HG03469 (cell line): Measurements from ENCODE around the gene APEX1.
A peak's percentile ranks its signal among the peaks of the same experiment; 100 is the strongest.
"Not testable (repeated sequence)": the region's sequence is repeated elsewhere in the genome, so short reads cannot be mapped to it uniquely, and the experiment has no call there.

Experiments used
- ATAC-seq: cut with Tn5 transposase; IDR thresholded peaks from one replicate; pipeline ENCODE4 v1.9.1; 2021; ENCODE audit warnings: mild to moderate bottlenecking, moderate library complexity, moderate number of reproducible peaks; ENCODE audit not compliant: unreplicated experiment

The APEX1 gene

DNA sequence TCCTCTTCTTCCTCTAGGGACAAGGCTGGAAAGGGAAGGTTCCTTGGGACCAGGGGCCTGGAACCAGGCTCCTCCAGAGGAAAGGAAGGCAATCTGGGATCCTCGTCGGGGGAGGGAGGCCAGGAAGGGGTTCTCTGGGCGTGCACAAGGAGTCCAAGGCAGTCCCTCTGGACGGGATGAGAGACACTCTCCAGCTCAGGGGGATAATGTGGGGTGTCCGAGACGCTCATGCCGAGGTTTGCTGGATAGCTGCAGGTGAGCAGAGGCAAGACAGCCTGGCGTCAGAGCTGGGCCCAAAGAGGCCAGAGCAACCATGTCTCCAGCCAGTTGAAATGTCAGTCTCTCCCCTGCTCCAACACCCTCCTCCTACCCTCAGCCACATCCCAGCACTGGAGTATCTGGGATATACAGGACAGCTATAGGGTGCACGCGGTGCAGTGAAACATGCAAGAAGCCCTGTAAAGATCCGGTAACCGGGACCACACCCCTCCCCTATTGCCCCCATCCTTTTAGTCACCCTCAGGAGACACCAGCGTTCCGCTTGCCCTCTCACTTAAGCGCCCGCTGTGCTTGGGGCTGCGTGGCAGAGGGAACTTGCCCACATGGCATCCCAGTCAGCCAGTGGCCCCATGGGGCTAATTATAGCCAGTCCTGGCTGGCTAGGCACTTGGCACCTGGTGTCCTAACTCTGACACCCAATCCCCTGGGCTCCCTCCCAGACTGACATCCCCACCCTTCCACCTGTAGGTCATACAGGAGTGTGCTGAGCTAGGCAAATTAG lies 19.3 kb upstream of the APEX1 start, which contains the start of gene KLHL33:
Gene KLHL33 (minus strand): TSS at position 585 of the 781 bp plus-strand sequence. CDS start 355 bp downstream, at position 230.
- ATAC-seq: no peak

GRCh38 chr14:20436363-20436755 lies 18.7 kb upstream of the APEX1 start:
- no peak for ATAC-seq

- ATAC-seq: no peak
These were observed 16.4 kb upstream of the APEX1 start for GRCh38 chr14:20438664-20439063.

DNA sequence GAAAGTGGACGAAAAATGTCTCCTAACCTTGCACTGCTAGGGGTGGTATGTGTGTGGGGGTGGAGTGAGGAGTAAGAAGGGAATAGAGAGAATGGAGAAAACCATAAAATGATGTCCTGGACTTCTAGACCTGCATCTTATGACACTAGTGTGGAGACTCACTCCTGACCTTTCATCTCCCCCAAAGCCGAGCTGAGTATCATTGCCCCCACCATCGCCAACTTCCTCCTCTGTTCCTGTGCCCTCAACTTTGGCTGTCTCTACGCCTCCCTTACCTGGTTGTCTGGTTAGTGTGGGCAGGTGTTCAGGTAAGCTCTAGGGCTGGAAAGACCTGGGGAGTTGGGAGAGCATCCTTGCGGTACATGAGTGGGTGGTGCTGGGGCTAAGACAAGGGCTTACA lies 14.6 kb upstream of the APEX1 start:
- no peak for ATAC-seq

- ATAC-seq: no peak
These were observed 14.1 kb upstream of the APEX1 start for GRCh38 chr14:20440882-20441281.

DNA sequence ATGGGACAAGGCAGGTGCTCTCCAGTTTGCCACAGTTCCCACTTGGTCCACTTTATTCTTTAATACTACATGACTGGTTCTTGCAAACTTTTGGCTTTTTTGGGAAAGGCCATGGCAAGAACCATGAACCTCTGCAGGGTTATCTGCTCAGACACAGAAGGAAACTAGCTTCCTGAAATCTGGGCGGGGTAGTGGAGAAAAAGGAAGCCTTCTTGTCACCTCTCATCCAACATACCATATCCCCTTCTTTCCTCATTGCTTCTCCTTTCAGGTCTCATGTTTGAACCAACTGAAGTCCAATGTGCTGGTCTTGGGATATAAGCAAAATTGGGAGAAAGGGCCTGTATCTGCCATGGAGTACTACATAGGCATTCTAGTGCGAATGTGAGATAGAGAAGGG lies 13.6 kb upstream of the APEX1 start:
- ATAC-seq: no peak

- ATAC-seq: not testable (repeated sequence)
These were observed 11.4 kb upstream of the APEX1 start for GRCh38 chr14:20443650-20444049.

- ATAC-seq: no peak
These were observed 8.1 kb upstream of the APEX1 start for GRCh38 chr14:20446889-20447288.

DNA sequence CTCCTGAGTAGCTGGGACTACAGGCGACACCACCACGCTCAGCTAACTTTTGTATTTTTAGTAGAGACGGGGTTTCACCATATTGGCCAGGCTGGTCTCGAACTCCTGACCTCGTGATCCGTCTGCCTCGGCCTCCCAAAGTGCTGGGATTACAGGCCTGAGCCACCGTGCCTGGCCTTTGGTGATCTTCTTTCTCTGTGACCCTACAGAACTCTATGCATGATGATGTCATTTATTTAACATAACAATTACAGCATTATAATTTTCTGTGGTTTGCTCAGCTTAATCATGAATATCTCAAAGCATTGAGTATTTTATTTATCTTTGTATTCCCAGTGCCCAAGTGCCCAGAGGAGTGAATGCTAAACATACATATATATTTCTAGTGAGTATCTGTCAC lies 2.2 kb upstream of the APEX1 start:
- not testable (repeated sequence) for ATAC-seq

- ATAC-seq: peak; percentile 20
These were observed 602 bp downstream of the APEX1 start for GRCh38 chr14:20455355-20456300.

DNA sequence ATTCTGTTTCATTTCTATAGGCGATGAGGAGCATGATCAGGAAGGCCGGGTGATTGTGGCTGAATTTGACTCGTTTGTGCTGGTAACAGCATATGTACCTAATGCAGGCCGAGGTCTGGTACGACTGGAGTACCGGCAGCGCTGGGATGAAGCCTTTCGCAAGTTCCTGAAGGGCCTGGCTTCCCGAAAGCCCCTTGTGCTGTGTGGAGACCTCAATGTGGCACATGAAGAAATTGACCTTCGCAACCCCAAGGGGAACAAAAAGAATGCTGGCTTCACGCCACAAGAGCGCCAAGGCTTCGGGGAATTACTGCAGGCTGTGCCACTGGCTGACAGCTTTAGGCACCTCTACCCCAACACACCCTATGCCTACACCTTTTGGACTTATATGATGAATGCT lies 1.9 kb downstream of the APEX1 start:
- ATAC-seq: no peak

GRCh38 chr14:20458031-20458789 lies 3.2 kb downstream of the APEX1 start:
- no peak for ATAC-seq

GRCh38 chr14:20460458-20461224 lies 5.6 kb downstream of the APEX1 start:
- no peak for ATAC-seq

DNA sequence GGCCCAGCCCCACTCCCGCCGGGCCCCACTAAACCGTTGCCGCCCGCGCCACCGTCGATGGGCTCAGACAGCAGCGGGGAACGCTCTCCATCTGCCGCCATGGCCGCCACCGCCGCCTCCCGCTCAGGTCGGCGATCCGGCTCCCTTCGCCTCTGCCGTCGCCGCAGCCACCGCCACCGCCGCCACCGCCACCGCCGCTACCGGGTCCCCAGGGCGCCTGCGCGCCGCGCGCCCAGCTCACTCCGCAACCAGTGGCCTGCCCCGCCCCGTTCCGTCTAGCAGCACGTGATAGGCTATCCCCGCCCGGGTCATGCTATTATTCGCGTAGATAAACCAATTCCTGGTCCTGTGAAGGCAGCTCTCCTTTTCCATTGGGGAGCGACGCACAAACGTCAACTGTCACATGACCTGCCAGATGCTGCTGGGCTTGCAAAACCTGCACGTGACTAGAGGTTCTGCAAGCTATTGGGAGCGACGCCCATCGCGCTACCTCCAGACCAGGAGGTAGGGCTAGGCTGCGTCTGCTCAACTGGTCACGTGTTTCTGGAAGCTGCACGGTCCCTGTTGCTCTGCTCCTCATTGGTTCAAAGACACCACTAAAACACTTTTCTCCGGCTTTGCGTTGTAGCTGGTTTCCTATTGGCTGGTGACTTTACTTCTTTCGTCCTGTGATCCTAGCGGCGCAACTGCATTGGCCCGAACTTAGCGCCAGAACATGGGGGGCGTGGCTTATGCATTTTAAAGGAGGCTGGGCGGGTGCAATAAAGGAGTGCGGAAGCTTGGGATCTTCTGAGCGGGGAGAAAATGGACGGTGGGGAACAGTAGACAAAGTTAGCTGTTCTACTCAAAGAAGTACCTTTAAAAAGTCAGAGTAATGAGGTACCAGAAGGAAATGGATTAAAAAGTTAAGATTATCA lies 6.5 kb downstream of the APEX1 start, which contains the start of gene PIP4P1:
Gene PIP4P1 (minus strand): TSS at position 210 of the 917 bp plus-strand sequence. CDS start 109 bp downstream, at position 101.
- peak; percentile 93 for ATAC-seq

DNA sequence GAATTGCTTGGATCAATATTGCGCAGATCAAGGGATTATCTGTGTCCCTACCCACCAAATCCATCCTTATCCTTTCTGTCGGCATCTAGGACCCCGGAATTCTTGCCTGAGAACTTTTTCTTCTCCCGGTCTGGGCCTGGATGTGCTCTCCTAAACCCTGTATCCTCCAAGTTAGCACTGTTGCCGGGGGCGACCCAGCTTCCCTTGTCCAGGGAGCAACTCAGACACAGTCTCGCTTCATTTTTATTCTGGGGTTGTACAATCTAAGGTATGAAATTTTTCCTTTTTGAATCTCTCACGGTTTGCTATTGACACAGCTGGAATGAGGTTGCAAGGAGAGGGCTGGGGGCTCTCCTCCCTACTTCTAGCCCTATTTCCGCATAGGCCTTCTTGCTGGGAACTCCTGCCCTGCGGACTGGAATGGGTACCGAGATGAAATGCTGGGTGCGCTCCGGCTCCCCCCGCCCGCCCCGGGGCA lies 13.8 kb downstream of the APEX1 start:
- ATAC-seq: no peak

DNA sequence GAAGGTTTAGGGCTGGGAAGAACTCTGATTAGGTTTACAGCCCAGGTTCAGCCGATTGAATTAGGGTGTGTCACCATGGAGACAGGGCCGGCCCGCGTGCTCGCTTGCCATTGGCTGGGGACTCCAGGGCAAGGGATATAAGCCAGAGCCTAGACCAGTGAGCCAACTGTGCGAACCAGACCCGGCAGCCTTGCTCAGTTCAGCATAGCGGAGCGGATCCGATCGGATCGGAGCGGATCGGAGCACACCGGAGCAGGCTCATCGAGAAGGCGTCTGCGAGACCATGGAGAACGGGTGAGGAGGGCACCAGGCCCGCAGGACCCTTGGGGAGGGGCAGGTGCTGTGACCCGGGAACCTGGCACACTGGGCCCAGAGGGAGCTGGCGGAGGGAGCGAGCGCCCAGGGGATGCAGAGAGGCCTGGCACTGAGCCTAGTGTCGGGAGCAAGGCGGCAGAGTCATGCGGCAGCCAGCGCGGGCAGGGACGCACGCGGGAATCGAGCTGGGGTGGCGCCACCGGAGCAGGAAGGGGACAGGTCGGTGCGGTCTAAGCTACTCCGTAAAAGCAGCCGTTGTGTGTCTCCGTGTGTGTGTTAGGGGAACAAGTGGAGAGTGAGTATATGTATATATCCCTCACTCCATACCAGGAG lies 14.3 kb downstream of the APEX1 start, which contains the start of gene PNP:
Gene PNP (plus strand): TSS at position 165 of the 648 bp plus-strand sequence. CDS start 119 bp downstream, at position 284.
- ATAC-seq: peak; percentile 89

- peak; percentile 8 for ATAC-seq
These were observed 15.0 kb downstream of the APEX1 start for GRCh38 chr14:20469890-20470602.

GRCh38 chr14:20470603-20470901 lies 15.5 kb downstream of the APEX1 start:
- ATAC-seq: no peak
